WTC11 (cell line): ENCODE data around the gene SSTR1. TPM values are rescaled to one million over a fixed set of nuclear protein-coding genes. Genes with fewer than 3 reads are reported as not detected.

Source experiments
- ATAC-seq: fragments of 200-7000 bp; cut with Tn5 transposase; 2 replicates; pipeline ENCODE4 v1.10.0; 2021; ENCODE audit warnings: mild to moderate bottlenecking, moderate library complexity
- CTCF ChIA-PET: fragments of 300-600 bp; sonication (Branson Sonifier 250); formaldehyde crosslinking; loops from one replicate; lab custom pipeline; 2021; ENCODE audit warnings: antibody characterized with exemption; lab: Charles Lee
- POLR2A ChIA-PET: fragments of 350-600 bp; sonication (Branson Sonifier 250); formaldehyde crosslinking; loops from one replicate; lab custom pipeline; 2021; ENCODE audit warnings: antibody characterized with exemption; lab: Charles Lee
- DNase-seq: peaks from one replicate; pipeline ENCODE4 v3.0.0; 2021; ENCODE audit warnings: low spot score
- H3K27ac Mint-ChIP-seq: 2 replicates; pipeline ENCODE4 v1.8.0; 2021; ENCODE audit warnings: mixed read lengths
- H3K27me3 Mint-ChIP-seq: 2 replicates; pipeline ENCODE4 v1.8.0; 2021; ENCODE audit warnings: low read depth, mild to moderate bottlenecking, moderate library complexity, mixed read lengths
- H3K36me3 Mint-ChIP-seq: 2 replicates; pipeline ENCODE4 v1.8.0; 2021; ENCODE audit warnings: mixed read lengths
- H3K4me1 Mint-ChIP-seq: 2 replicates; pipeline ENCODE4 v1.8.0; 2022; ENCODE audit warnings: mixed read lengths
- H3K4me3 Mint-ChIP-seq: 2 replicates; pipeline ENCODE4 v1.8.0; 2021; ENCODE audit warnings: mild to moderate bottlenecking, moderate library complexity, mixed read lengths
- H3K9me3 Mint-ChIP-seq: 2 replicates; pipeline ENCODE4 v1.8.0; 2021; ENCODE audit warnings: mixed read lengths
- AR ChIP-seq: fragments of 250-450 bp; sonication (Bioruptor Pico); IDR thresholded peaks from 2 replicates; pipeline ENCODE4 v1.9.0; 2021; ENCODE audit warnings: mild to moderate bottlenecking
- ARID4B ChIP-seq: sonication (generic); formaldehyde crosslinking; IDR thresholded peaks from 2 replicates; pipeline ENCODE4 v1.8.0; 2023; ENCODE audit warnings: missing genetic modification reagents, mild to moderate bottlenecking, borderline replicate concordance
- CDX4 ChIP-seq: fragments of 250-450 bp; sonication (Bioruptor Pico); IDR thresholded peaks from 2 replicates; pipeline ENCODE4 v1.9.0; 2021; ENCODE audit warnings: moderate library complexity, mild to moderate bottlenecking, inconsistent platforms, borderline replicate concordance
- CREM ChIP-seq: sonication (generic); formaldehyde crosslinking; IDR thresholded peaks from 2 replicates; pipeline ENCODE4 v1.8.1; 2022; ENCODE audit warnings: mild to moderate bottlenecking, missing genetic modification reagents, moderate library complexity
- ELF4 ChIP-seq: sonication (generic); formaldehyde crosslinking; IDR thresholded peaks from 2 replicates; pipeline ENCODE4 v1.8.1; 2022; ENCODE audit warnings: low read depth, mild to moderate bottlenecking, moderate library complexity, missing genetic modification reagents
- FOXP1 ChIP-seq: sonication (generic); formaldehyde crosslinking; IDR thresholded peaks from 2 replicates; pipeline ENCODE4 v1.8.0; 2022; ENCODE audit warnings: missing genetic modification reagents, mild to moderate bottlenecking, moderate library complexity, borderline replicate concordance
- HMGXB4 ChIP-seq: sonication (generic); formaldehyde crosslinking; IDR thresholded peaks from 2 replicates; pipeline ENCODE4 v1.8.1; 2023; ENCODE audit warnings: mild to moderate bottlenecking, moderate library complexity, missing genetic modification reagents
- IRF1 ChIP-seq: sonication (generic); formaldehyde crosslinking; IDR thresholded peaks from 2 replicates; pipeline ENCODE4 v1.8.0; 2023; ENCODE audit warnings: missing genetic modification reagents
- IRF2 ChIP-seq: sonication (generic); formaldehyde crosslinking; IDR thresholded peaks from 2 replicates; pipeline ENCODE4 v1.8.0; 2022; ENCODE audit warnings: low read depth, missing genetic modification reagents, borderline replicate concordance
- JAZF1 ChIP-seq: fragments of 250-450 bp; sonication (Bioruptor Pico); IDR thresholded peaks from 2 replicates; pipeline ENCODE4 v1.9.0; 2021; ENCODE audit warnings: moderate library complexity, mild to moderate bottlenecking, inconsistent platforms
- JUN ChIP-seq: sonication (generic); formaldehyde crosslinking; IDR thresholded peaks from 2 replicates; pipeline ENCODE4 v1.8.0; 2023; ENCODE audit warnings: mild to moderate bottlenecking, missing genetic modification reagents
- KAT7 ChIP-seq: sonication (generic); formaldehyde crosslinking; IDR thresholded peaks from 2 replicates; pipeline ENCODE4 v1.8.1; 2023; ENCODE audit warnings: missing genetic modification reagents, mild to moderate bottlenecking, borderline replicate concordance
- MAX ChIP-seq: sonication (generic); formaldehyde crosslinking; IDR thresholded peaks from 2 replicates; pipeline ENCODE4 v1.8.0; 2022; ENCODE audit warnings: mild to moderate bottlenecking, missing genetic modification reagents
- MXD4 ChIP-seq: fragments of 250-450 bp; sonication (Bioruptor Pico); IDR thresholded peaks from 2 replicates; pipeline ENCODE4 v1.8.0; 2021; ENCODE audit warnings: mild to moderate bottlenecking, moderate library complexity, borderline replicate concordance
- NR3C1 ChIP-seq: sonication (generic); formaldehyde crosslinking; conservative IDR thresholded peaks from 2 replicates; pipeline ENCODE4 v1.8.1; 2023; ENCODE audit warnings: low read depth, mild to moderate bottlenecking, missing genetic modification reagents
- TP53 ChIP-seq: sonication (generic); formaldehyde crosslinking; IDR thresholded peaks from 2 replicates; pipeline ENCODE4 v1.8.1; 2023; ENCODE audit warnings: mild to moderate bottlenecking, missing genetic modification reagents
- ZBTB43 ChIP-seq: sonication (generic); formaldehyde crosslinking; IDR thresholded peaks from 2 replicates; pipeline ENCODE4 v1.8.1; 2023; ENCODE audit warnings: mild to moderate bottlenecking, missing genetic modification reagents
- ZNF423 ChIP-seq: fragments of 250-450 bp; sonication (Bioruptor Pico); IDR thresholded peaks from 2 replicates; pipeline ENCODE4 v2.1.2; 2022; ENCODE audit warnings: mild to moderate bottlenecking, moderate library complexity
- ZSCAN18 ChIP-seq: fragments of 250-450 bp; sonication (Bioruptor Pico); IDR thresholded peaks from 2 replicates; pipeline ENCODE4 v2.1.2; 2022; ENCODE audit warnings: mild to moderate bottlenecking, moderate library complexity
- total RNA-seq: library from RNA; stranded (reverse); gene quantifications from 3 replicates; pipeline ENCODE4 v1.2.3, GENCODE V29; 2021

Gene SSTR1
- total RNA-seq, 1 experiment from 2014 or later: 1.7 TPM

- DNase-seq (peak; percentile 50), ATAC-seq (peak; percentile 72)
- no peaks in the 10 kb centered on the region for H3K36me3 Mint-ChIP-seq
- POLR2A ChIA-PET: interaction anchor here (1.1 kb wide), 1 partner anchor 47 kb away, joined by 7 read pairs; the partner anchor contains the start of gene SSTR1
- TF ChIP-seq ZNF423 (CRISPR knock-in tag) (no peak), IRF2 (CRISPR knock-in tag) (no peak), NR3C1 (CRISPR knock-in tag) (0 out of 2 replicates have a peak, but pooled peaks have one; percentile 1), CDX4 (no peak), JAZF1 (CRISPR knock-in tag) (no peak), ELF4 (CRISPR knock-in tag) (no peak), TP53 (CRISPR knock-in tag) (peak; percentile 40; the same call in 1 of the 2 replicates), JUN (CRISPR knock-in tag) (no peak), KAT7 (CRISPR knock-in tag) (no peak), ARID4B (peak; percentile 60; the same call in 1 of the 2 replicates), CREM (CRISPR knock-in tag) (0 out of 2 replicates have a peak, but pooled peaks have one; percentile 36), FOXP1 (CRISPR knock-in tag) (peak; percentile 9; the same call in 1 of the 2 replicates), IRF1 (CRISPR knock-in tag) (no peak), MAX (CRISPR knock-in tag) (peak; percentile 47; the same call in 1 of the 2 replicates), HMGXB4 (peak; percentile 46; the same call in 1 of the 2 replicates), ZBTB43 (no peak), ZSCAN18 (no peak), MXD4 (CRISPR knock-in tag) (no peak), AR (no peak)
- H3K9me3 Mint-ChIP-seq: no peaks in the 10 kb centered on the region
- CTCF ChIA-PET: interaction anchor here (0.5 to 2.2 kb wide), 19 partner anchors 9 to 871 kb away, joined by 3 to 8 read pairs (median 3); partner anchors contain the start of gene SSTR1
- H3K27me3 Mint-ChIP-seq: peaks cover 90% of the 10 kb centered on the region
- H3K4me1 Mint-ChIP-seq: peaks cover 12% of the 10 kb centered on the region
- H3K4me3 Mint-ChIP-seq: peak within 1 kb of the TSS; percentile 71
- H3K27ac Mint-ChIP-seq: no peak within 1 kb of the TSS
These were observed 48.2 kb downstream of the SSTR1 start, which contains the start of gene CLEC14A for GRCh38 chr14:38255673-38256532. Gene CLEC14A, minus strand, starts transcription at chr14:38256093. Its CDS starts 71 bp downstream, at chr14:38256022.
